Measurements from ENCODE around the gene NBR1.
A peak's percentile ranks its signal among the peaks of the same experiment; 100 is the strongest.
"Not testable (repeated sequence)": the region's sequence is repeated elsewhere in the genome, so short reads cannot be mapped to it uniquely, and the experiment has no call there.

NBR1 gene

GRCh38 chr17:43170766-43171585 is at the start of gene NBR1:
TSS of gene NBR1 (plus strand) at chr17:43171214. CDS start at chr17:43175800, 4,586 bp downstream.
- DNase-seq (ENCODE audit: low read depth): peak; percentile 93

GRCh38 chr17:43125133-43125966 is 45.7 kb upstream of the NBR1 start, which contains the start of gene BRCA1:
TSS of gene BRCA1 (minus strand) at chr17:43125364. CDS start at chr17:43124096, 1,268 bp downstream.
- H3K4me3 ChIP-seq (ENCODE audit: low read depth, low read length): peak within 1 kb of the TSS; percentile 88
- peak; percentile 96 for DNase-seq (ENCODE audit: low read depth)

More at GRCh38 chr17:43170766-43171585, at the start of gene NBR1:
- peak within 1 kb of the TSS; percentile 71 for H3K4me3 ChIP-seq (ENCODE audit: low read depth, low read length)

GRCh38 chr17:43125967-43126910 is 44.8 kb upstream of the NBR1 start:
- DNase-seq (ENCODE audit: low read depth): no peak
- peak overlapping the region; percentile 88 for H3K4me3 ChIP-seq (ENCODE audit: low read depth, low read length)

- no peak for DNase-seq (ENCODE audit: low read depth)
- no peak overlapping the region for H3K4me3 ChIP-seq (ENCODE audit: low read depth, low read length)
These were observed 44.1 kb upstream of the NBR1 start for GRCh38 chr17:43126911-43127290.

GRCh38 chr17:43127333-43127876 is 43.6 kb upstream of the NBR1 start:
- not testable (repeated sequence) for H3K4me3 ChIP-seq (ENCODE audit: low read depth, low read length); DNase-seq (ENCODE audit: low read depth)

GRCh38 chr17:43129671-43130010 is 41.4 kb upstream of the NBR1 start:
- DNase-seq (ENCODE audit: low read depth): no peak
- no peak overlapping the region for H3K4me3 ChIP-seq (ENCODE audit: low read depth, low read length)

GRCh38 chr17:43132117-43132516 is 38.9 kb upstream of the NBR1 start:
- no peak for DNase-seq (ENCODE audit: low read depth)

GRCh38 chr17:43133439-43133838 is 37.6 kb upstream of the NBR1 start:
- not testable (repeated sequence) for H3K4me3 ChIP-seq (ENCODE audit: low read depth, low read length); DNase-seq (ENCODE audit: low read depth)

More at GRCh38 chr17:43132117-43132516, 38.9 kb upstream of the NBR1 start:
- H3K4me3 ChIP-seq (ENCODE audit: low read depth, low read length): no peak overlapping the region

- DNase-seq (ENCODE audit: low read depth): no peak
- no peak overlapping the region for H3K4me3 ChIP-seq (ENCODE audit: low read depth, low read length)
These were observed 36.1 kb upstream of the NBR1 start for GRCh38 chr17:43134774-43135453.

GRCh38 chr17:43135454-43135819 is 35.6 kb upstream of the NBR1 start:
- no peak overlapping the region for H3K4me3 ChIP-seq (ENCODE audit: low read depth, low read length)
- no peak for DNase-seq (ENCODE audit: low read depth)

GRCh38 chr17:43136574-43136973 is 34.4 kb upstream of the NBR1 start:
- DNase-seq (ENCODE audit: low read depth); H3K4me3 ChIP-seq (ENCODE audit: low read depth, low read length): not testable (repeated sequence)

- H3K4me3 ChIP-seq (ENCODE audit: low read depth, low read length); DNase-seq (ENCODE audit: low read depth): not testable (repeated sequence)
These were observed 32.5 kb upstream of the NBR1 start for GRCh38 chr17:43138531-43138930.

- no peak for DNase-seq (ENCODE audit: low read depth)
- no peak overlapping the region for H3K4me3 ChIP-seq (ENCODE audit: low read depth, low read length)
These were observed 30.4 kb upstream of the NBR1 start for GRCh38 chr17:43140396-43141332.

GRCh38 chr17:43142153-43142552 is 28.9 kb upstream of the NBR1 start:
- no peak for DNase-seq (ENCODE audit: low read depth)
- H3K4me3 ChIP-seq (ENCODE audit: low read depth, low read length): no peak overlapping the region

- DNase-seq (ENCODE audit: low read depth): no peak
- no peak overlapping the region for H3K4me3 ChIP-seq (ENCODE audit: low read depth, low read length)
These were observed 27.8 kb upstream of the NBR1 start for GRCh38 chr17:43143201-43143600.

- DNase-seq (ENCODE audit: low read depth): no peak
- H3K4me3 ChIP-seq (ENCODE audit: low read depth, low read length): no peak overlapping the region
These were observed 24.4 kb upstream of the NBR1 start for GRCh38 chr17:43146649-43147048.

- no peak overlapping the region for H3K4me3 ChIP-seq (ENCODE audit: low read depth, low read length)
- DNase-seq (ENCODE audit: low read depth): no peak
These were observed 19.0 kb upstream of the NBR1 start for GRCh38 chr17:43151880-43152456.
